ENCODE measurements around the gene ARID1B. TPM values are rescaled to one million over a fixed set of nuclear protein-coding genes. Genes with fewer than 3 reads are reported as not detected.
A peak's percentile ranks its signal among the peaks of the same experiment; 100 is the strongest.

The ARID1B gene
- total RNA-seq, 1 experiment from 2014 or later, result 60.3 TPM

- ChIA-PET POLR2A (no interaction called here), CTCF (interaction anchor here (1.0 to 2.3 kb wide), 3 partner anchors 21 to 128 kb away, joined by 3 to 8 read pairs (median 5); no protein-coding TSS in a partner anchor)
- peaks cover 6% of the 10 kb centered on the region for H3K36me3 Mint-ChIP-seq
- H3K4me1 Mint-ChIP-seq, result peaks cover 24% of the 10 kb centered on the region
- H3K4me3 Mint-ChIP-seq, result no peak overlapping the region
- no peak for TF ChIP-seq FOXK1 (CRISPR knock-in tag; IDR thresholded peaks at IDR 0.05)
- TF ChIP-seq IRF2 (CRISPR knock-in tag; IDR thresholded peaks at IDR 0.05; ENCODE audit: borderline replicate concordance, low read depth), result no peak
- TF ChIP-seq ZNF219 (CRISPR knock-in tag; IDR thresholded peaks at IDR 0.05; ENCODE audit: borderline replicate concordance), result no peak
- no peak for TF ChIP-seq PRRX2 (CRISPR knock-in tag; IDR thresholded peaks at IDR 0.05)
- no peak for TF ChIP-seq ZNF532 (CRISPR knock-in tag; IDR thresholded peaks at IDR 0.05; ENCODE audit: borderline replicate concordance)
- no peak for TF ChIP-seq NR2C2 (CRISPR knock-in tag; IDR thresholded peaks at IDR 0.05)
- TF ChIP-seq NR3C1 (CRISPR knock-in tag; conservative IDR thresholded peaks at IDR 0.05; ENCODE audit: low read depth), result no peak
- no peak for TF ChIP-seq RELA (CRISPR knock-in tag; IDR thresholded peaks at IDR 0.05; ENCODE audit: borderline replicate concordance)
- TF ChIP-seq CREB1 (CRISPR knock-in tag; IDR thresholded peaks at IDR 0.05), result no peak
- TF ChIP-seq OVOL2 (CRISPR knock-in tag; IDR thresholded peaks at IDR 0.05; ENCODE audit: borderline replicate concordance), result no peak
- TF ChIP-seq ZNF423 (CRISPR knock-in tag; IDR thresholded peaks at IDR 0.05), result no peak
- TF ChIP-seq HMGA2 (CRISPR knock-in tag; IDR thresholded peaks at IDR 0.05), result no peak
- TF ChIP-seq ATF6 (CRISPR knock-in tag; IDR thresholded peaks at IDR 0.05), result no peak
- no peak for TF ChIP-seq ZNF317 (CRISPR knock-in tag; IDR thresholded peaks at IDR 0.05; ENCODE audit: borderline replicate concordance, low read depth)
- H3K9me3 Mint-ChIP-seq, result no peaks in the 10 kb centered on the region
- H3K27me3 Mint-ChIP-seq (ENCODE audit: low read depth), result no peaks in the 10 kb centered on the region
- H3K27ac Mint-ChIP-seq, result peak overlapping the region; percentile 86
- ATAC-seq (no peak; the same call in none of the 2 replicates), DNase-seq (ENCODE audit: low spot score) (no peak)
Measured at GRCh38 chr6:157162766-157163433, 385.7 kb downstream of the ARID1B start.

GRCh38 chr6:157163434-157164159, 386.4 kb downstream of the ARID1B start:
- peaks cover 6% of the 10 kb centered on the region for H3K36me3 Mint-ChIP-seq
- TF ChIP-seq FOXK1 (CRISPR knock-in tag; IDR thresholded peaks at IDR 0.05) (no peak), FOXP1 (CRISPR knock-in tag; IDR thresholded peaks at IDR 0.05; ENCODE audit: borderline replicate concordance) (0 out of 2 replicates have a peak, but pooled peaks have one; percentile 25), JAZF1 (CRISPR knock-in tag; IDR thresholded peaks at IDR 0.05) (no peak), SP1 (CRISPR knock-in tag; conservative IDR thresholded peaks at IDR 0.05) (0 out of 2 replicates have a peak, but pooled peaks have one; percentile 11), HMGA2 (CRISPR knock-in tag; IDR thresholded peaks at IDR 0.05) (no peak), ERG (CRISPR knock-in tag; IDR thresholded peaks at IDR 0.05) (no peak)
- no peaks in the 10 kb centered on the region for H3K27me3 Mint-ChIP-seq (ENCODE audit: low read depth)
- ATAC-seq, result no peak
- peaks cover 19% of the 10 kb centered on the region for H3K4me1 Mint-ChIP-seq
- ChIA-PET POLR2A (no interaction called here), CTCF (interaction anchor here (0.6 to 2.3 kb wide), 5 partner anchors 11 to 129 kb away, joined by 3 to 8 read pairs (median 3); no protein-coding TSS in a partner anchor)
- H3K9me3 Mint-ChIP-seq, result no peaks in the 10 kb centered on the region
- H3K4me3 Mint-ChIP-seq, result no peak overlapping the region
- DNase-seq (ENCODE audit: low spot score), result no peak
- no peak overlapping the region for H3K27ac Mint-ChIP-seq
